Keratinocyte (primary cell): ENCODE measurements around the gene FRMD6. TPM values are rescaled to one million over a fixed set of nuclear protein-coding genes. Genes with fewer than 3 reads are reported as not detected.
A peak's percentile ranks its signal among the peaks of the same experiment; 100 is the strongest.
"Not testable (repeated sequence)": the region's sequence is repeated elsewhere in the genome, so short reads cannot be mapped to it uniquely, and the experiment has no call there.

ENCODE experiments used
- DNase-seq: peaks from one replicate; pipeline ENCODE4 v3.0.0-alpha.2; 2011; ENCODE audit warnings: low read depth, missing footprints, low spot score
- FAIRE-seq: peaks from 2 replicates; lab custom pipeline; 2011; peaks lifted over from hg19 to GRCh38; lab: Jason Lieb, UNC
- H2AFZ ChIP-seq: 2 replicates; pipeline ENCODE4 v1.6.0; 2012; ENCODE audit warnings: low read length, control low read depth, inconsistent platforms; ENCODE audit not compliant: control insufficient read depth
- H3K27ac ChIP-seq: 2 replicates; pipeline ENCODE4 v1.5.1; 2011; ENCODE audit warnings: low read length; ENCODE audit not compliant: control insufficient read depth, insufficient read depth
- H3K27me3 ChIP-seq: 3 replicates; pipeline ENCODE4 v1.6.0; 2011; ENCODE audit warnings: low read length; ENCODE audit not compliant: control insufficient read depth, insufficient read depth; ENCODE audit errors: extremely low read depth
- H3K36me3 ChIP-seq, 2 experiments: 2 replicates in 1 of 2; 3 replicates in 1 of 2; pipeline ENCODE4 v1.5.1; 2011; ENCODE audit warnings: low read length in 2 of 2, mild to moderate bottlenecking in 1 of 2; ENCODE audit not compliant: control insufficient read depth in 2 of 2, insufficient read depth in 2 of 2; ENCODE audit errors: extremely low read depth in 1 of 2
- H3K4me1 ChIP-seq: 3 replicates; pipeline ENCODE4 v1.5.1; 2011; ENCODE audit warnings: low read length; ENCODE audit not compliant: control insufficient read depth, insufficient read depth; ENCODE audit errors: extremely low read depth
- H3K4me2 ChIP-seq: 3 replicates; pipeline ENCODE4 v1.6.0; 2011; ENCODE audit warnings: low read depth, low read length; ENCODE audit not compliant: control insufficient read depth, insufficient read depth; ENCODE audit errors: extremely low read depth
- H3K4me3 ChIP-seq, 3 experiments: fragments of 200-600 bp in 1 of 3; sonication (generic) in 1 of 3; 2 replicates in 2 of 3; 3 replicates in 1 of 3; pipeline ENCODE4 v1.5.1; 2011 to 2016; ENCODE audit warnings: low read length in 3 of 3, mild to moderate bottlenecking in 3 of 3, control low read depth in 2 of 3, inconsistent platforms in 1 of 3, low read depth in 1 of 3, mixed read lengths in 1 of 3, mixed run types in 1 of 3, moderate library complexity in 1 of 3; ENCODE audit not compliant: control insufficient read depth in 2 of 3, insufficient read depth in 2 of 3; ENCODE audit errors: extremely low read depth in 1 of 3
- H3K79me2 ChIP-seq: 2 replicates; pipeline ENCODE4 v1.6.0; 2012; ENCODE audit warnings: low read length; ENCODE audit not compliant: control insufficient read depth, insufficient read depth
- H3K9ac ChIP-seq: 3 replicates; pipeline ENCODE4 v1.6.0; 2011; ENCODE audit warnings: low read length; ENCODE audit not compliant: control insufficient read depth, insufficient read depth; ENCODE audit errors: extremely low read depth
- H3K9me1 ChIP-seq: 3 replicates; pipeline ENCODE4 v1.6.0; 2011; ENCODE audit warnings: low read length; ENCODE audit not compliant: control insufficient read depth, insufficient read depth; ENCODE audit errors: extremely low read depth
- H3K9me3 ChIP-seq: 2 replicates; pipeline ENCODE4 v1.5.1; 2012; ENCODE audit warnings: low read depth, low read length; ENCODE audit not compliant: control insufficient read depth
- H4K20me1 ChIP-seq: 3 replicates; pipeline ENCODE4 v1.6.0; 2011; ENCODE audit warnings: low read length; ENCODE audit not compliant: control insufficient read depth, insufficient read depth; ENCODE audit errors: extremely low read depth
- EZH2 ChIP-seq: IDR thresholded peaks from one replicate; pipeline ENCODE4 v1.6.1; 2012; ENCODE audit warnings: inconsistent platforms, mild to moderate bottlenecking, low read length, moderate library complexity
- dilution Hi-C: fragments of 300-500 bp; cut with MboI; formaldehyde crosslinking; loops from one replicate; pipeline ENCODE4 v1.7.0; 2020; ENCODE audit warnings: low sequenced_read_pairs; ENCODE audit not compliant: extremely low pct_ligation_motif_present
- polyA plus RNA-seq, 5 experiments: library from polyadenylated mRNA; depleted of rRNA in 3 of 5; stranded (reverse) in 3 of 5; stranded (forward) in 1 of 5; unstranded in 1 of 5; fragments of >200 nt; gene quantifications; 1 replicate in 1 of 5; 2 replicates in 3 of 5; 3 replicates in 1 of 5; pipeline versions ENCODE4 v1.2.1 to v1.2.3, GENCODE V29; 2011 to 2012; ENCODE audit warnings: missing spikeins in 2 of 5, low read depth in 1 of 5, low replicate concordance in 1 of 5
- TF ChIP-seq, protein P1 (sequence below), 3 experiments: IDR thresholded peaks in 1 of 3; conservative IDR thresholded peaks in 1 of 3; optimal IDR thresholded peaks in 1 of 3; 2 replicates in 2 of 3; 3 replicates in 1 of 3; pipeline versions ENCODE3 to v1.5.1; 2011; ENCODE audit warnings: low read length in 3 of 3, mild to moderate bottlenecking in 3 of 3, moderate library complexity in 2 of 3, control low read depth in 1 of 3, inconsistent platforms in 1 of 3; ENCODE audit not compliant: insufficient read depth in 2 of 3; ENCODE audit errors: extremely low read depth in 1 of 3

FRMD6 gene
- polyA plus RNA-seq, 1 donor (not counting 4 experiments of a cell fraction or from before 2014, with no cell fraction given): 120 TPM

DNA sequence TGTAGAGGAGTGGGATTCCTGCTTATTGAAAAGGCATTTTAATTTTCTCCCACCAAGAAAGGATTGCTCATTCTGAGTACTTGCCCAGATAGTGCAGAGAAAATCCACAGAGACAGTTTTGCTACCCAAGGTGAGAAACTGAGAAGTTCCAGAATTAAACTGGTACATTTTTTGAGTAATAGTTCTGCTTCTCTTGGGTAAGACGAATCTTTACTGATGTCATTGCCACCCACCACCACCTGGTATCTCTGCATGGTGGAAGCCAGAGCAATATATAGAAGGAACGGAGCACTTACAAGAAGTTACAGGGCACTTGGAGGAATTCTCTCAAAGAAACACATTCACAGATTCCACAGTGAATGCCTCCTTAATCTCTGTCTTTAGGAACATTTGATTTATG, 20.7 kb upstream of the FRMD6 start:
- Histone ChIP-seq H3K9me3 (no peaks in the 10 kb centered on the region), H3K9ac (no peak overlapping the region), H3K4me2 (no peak overlapping the region), H3K79me2 (peaks cover 33% of the 10 kb centered on the region), H3K27me3 (no peaks in the 10 kb centered on the region), H2AFZ (no peak overlapping the region), H4K20me1 (no peaks in the 10 kb centered on the region), H3K27ac (no peak overlapping the region), H3K4me3 (no peak overlapping the region), H3K4me1 (peaks cover 12% of the 10 kb centered on the region), H3K9me1 (no peaks in the 10 kb centered on the region), H3K36me3 (peaks cover 0 to 6% of the 10 kb centered on the region in 2 experiments)
- DNase-seq: no peak
- no peak for TF ChIP-seq EZH2
- TF ChIP-seq, protein P1, sequence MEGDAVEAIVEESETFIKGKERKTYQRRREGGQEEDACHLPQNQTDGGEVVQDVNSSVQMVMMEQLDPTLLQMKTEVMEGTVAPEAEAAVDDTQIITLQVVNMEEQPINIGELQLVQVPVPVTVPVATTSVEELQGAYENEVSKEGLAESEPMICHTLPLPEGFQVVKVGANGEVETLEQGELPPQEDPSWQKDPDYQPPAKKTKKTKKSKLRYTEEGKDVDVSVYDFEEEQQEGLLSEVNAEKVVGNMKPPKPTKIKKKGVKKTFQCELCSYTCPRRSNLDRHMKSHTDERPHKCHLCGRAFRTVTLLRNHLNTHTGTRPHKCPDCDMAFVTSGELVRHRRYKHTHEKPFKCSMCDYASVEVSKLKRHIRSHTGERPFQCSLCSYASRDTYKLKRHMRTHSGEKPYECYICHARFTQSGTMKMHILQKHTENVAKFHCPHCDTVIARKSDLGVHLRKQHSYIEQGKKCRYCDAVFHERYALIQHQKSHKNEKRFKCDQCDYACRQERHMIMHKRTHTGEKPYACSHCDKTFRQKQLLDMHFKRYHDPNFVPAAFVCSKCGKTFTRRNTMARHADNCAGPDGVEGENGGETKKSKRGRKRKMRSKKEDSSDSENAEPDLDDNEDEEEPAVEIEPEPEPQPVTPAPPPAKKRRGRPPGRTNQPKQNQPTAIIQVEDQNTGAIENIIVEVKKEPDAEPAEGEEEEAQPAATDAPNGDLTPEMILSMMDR (optimal IDR thresholded peaks at IDR 0.05 in 1 of 3, IDR thresholded peaks at IDR 0.05 in 1 of 3, conservative IDR thresholded peaks at IDR 0.05 in 1 of 3; ENCODE audit: extremely low read depth in 1 of 3, insufficient read depth in 2 of 3, low read length in 3 of 3): no peak
- no peak for FAIRE-seq
- dilution Hi-C loops: no loop called here

DNA sequence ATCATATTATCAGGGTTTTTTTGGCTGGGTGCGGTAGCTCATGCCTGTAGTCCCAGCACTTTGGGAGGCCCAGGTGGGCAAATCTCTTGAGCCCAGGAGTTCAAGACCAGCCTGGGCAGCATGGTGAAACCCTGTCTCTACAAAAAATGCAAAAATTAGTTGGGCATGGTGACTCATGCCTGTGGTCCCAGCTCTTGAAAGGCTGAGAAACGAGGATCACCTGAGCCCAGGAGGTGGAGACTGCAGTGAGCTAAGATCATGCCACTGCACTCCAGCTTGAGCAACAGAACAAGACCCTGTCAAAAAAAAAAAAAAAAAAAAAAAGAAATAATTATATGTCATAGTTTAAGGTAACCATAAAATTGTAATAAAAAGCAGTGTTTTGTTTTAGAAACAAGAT, 18.4 kb upstream of the FRMD6 start:
- H3K36me3 ChIP-seq, H2AFZ ChIP-seq, H3K4me3 ChIP-seq, H3K9ac ChIP-seq, dilution Hi-C loops, FAIRE-seq, H3K27me3 ChIP-seq, H3K4me2 ChIP-seq, H3K9me3 ChIP-seq, H4K20me1 ChIP-seq, H3K9me1 ChIP-seq: not testable (repeated sequence)
- DNase-seq: peak; percentile 50
- peaks cover 44% of the 10 kb centered on the region for H3K79me2 ChIP-seq
- H3K4me1 ChIP-seq: peaks cover 17% of the 10 kb centered on the region
- H3K27ac ChIP-seq: peak overlapping the region; percentile 0

DNA sequence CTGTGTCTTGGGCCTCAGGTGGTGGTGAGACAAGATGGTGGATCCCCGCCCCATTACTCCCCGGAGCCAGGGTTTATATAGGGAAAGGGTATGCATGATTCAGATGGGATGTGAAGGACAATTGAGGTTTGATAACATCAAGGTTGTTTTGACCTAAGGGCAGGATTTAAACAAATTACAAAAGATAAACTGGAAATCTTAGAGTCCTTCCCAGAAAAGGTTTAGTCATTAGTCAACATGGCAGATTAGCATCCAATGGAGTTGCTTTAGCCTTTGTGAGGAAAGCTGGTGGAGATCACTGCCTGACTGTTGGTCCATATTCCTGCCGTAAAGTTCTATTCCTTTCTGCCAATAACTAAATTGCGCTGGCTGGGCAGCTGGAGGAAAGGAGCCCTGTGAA, 15.6 kb upstream of the FRMD6 start:
- Histone ChIP-seq H3K9ac (no peak overlapping the region), H3K9me3 (no peaks in the 10 kb centered on the region), H3K4me1 (peaks cover 17% of the 10 kb centered on the region), H3K27me3 (no peaks in the 10 kb centered on the region), H3K4me3 (no peak overlapping the region), H4K20me1 (no peaks in the 10 kb centered on the region), H3K9me1 (no peaks in the 10 kb centered on the region), H3K4me2 (no peak overlapping the region), H2AFZ (no peak overlapping the region), H3K79me2 (peaks cover 53% of the 10 kb centered on the region), H3K27ac (no peak overlapping the region), H3K36me3 (peaks cover 0 to 4% of the 10 kb centered on the region in 2 experiments)
- FAIRE-seq (peak; percentile 78), DNase-seq (no peak)
- dilution Hi-C loops: no loop called here
- TF ChIP-seq, protein P1 (optimal IDR thresholded peaks at IDR 0.05 in 1 of 3, IDR thresholded peaks at IDR 0.05 in 1 of 3, conservative IDR thresholded peaks at IDR 0.05 in 1 of 3; ENCODE audit: extremely low read depth in 1 of 3, insufficient read depth in 2 of 3, low read length in 3 of 3): no peak
- TF ChIP-seq EZH2: no peak
